ENCODE results near the gene CDCA8. TPM values are rescaled to one million over a fixed set of nuclear protein-coding genes. Genes with fewer than 3 reads are reported as not detected.

Gene CDCA8
- total and polyA plus RNA-seq, 2 donors (not counting 3 experiments of a cell fraction or from before 2014, with no cell fraction given), result 38.5 to 45.7 TPM

GRCh38 chr1:37663426-37664000 lies 28.8 kb upstream of the CDCA8 start:
- H2AFZ ChIP-seq (ENCODE audit: low read depth, low read length), result no peak overlapping the region
- no peaks in the 10 kb centered on the region for H3K79me2 ChIP-seq (ENCODE audit: control insufficient read depth, insufficient read depth, low read length)
- no peak overlapping the region for H3K4me2 ChIP-seq (ENCODE audit: insufficient read depth, low read length)
- ChIA-PET POLR2A (no interaction called here), CTCF (interaction anchor here (1.6 kb wide), 1 partner anchor 18 kb away, joined by 4 read pairs; no protein-coding TSS in a partner anchor)
- H3K4me3 ChIP-seq (replicated peaks in 1 of 3; ENCODE audit: insufficient read depth in 1 of 3, low read depth in 1 of 3, low read length in 3 of 3), result no peak overlapping the region
- H3K36me3 ChIP-seq (ENCODE audit: control insufficient read depth in 2 of 2, extremely low read depth in 1 of 2, insufficient read depth in 2 of 2, low read length in 2 of 2), result no peaks in the 10 kb centered on the region
- H3K9me3 ChIP-seq (replicated peaks; ENCODE audit: control insufficient read depth, insufficient read depth, low read length), result no peaks in the 10 kb centered on the region
- no peak overlapping the region for H3K27ac ChIP-seq (ENCODE audit: insufficient read depth, low read depth, low read length)
- no peak for DNase-seq (ENCODE audit: low read depth, low spot score)
- no peak for FAIRE-seq
- intact Hi-C loops (cut with micrococcal nuclease) (no loop called here), dilution Hi-C loops (cut with MboI; ENCODE audit: extremely low pct_ligation_motif_present, low sequenced_read_pairs) (no loop called here)
- H3K27me3 ChIP-seq (ENCODE audit: control insufficient read depth in 2 of 2, insufficient read depth in 2 of 2, low read length in 2 of 2), result peaks cover 0 to 6% of the 10 kb centered on the region in 2 experiments
- no peaks in the 10 kb centered on the region for H3K9me1 ChIP-seq (replicated peaks; ENCODE audit: control insufficient read depth, extremely low read depth, insufficient read depth, low read length)
- no peaks in the 10 kb centered on the region for H3K4me1 ChIP-seq (ENCODE audit: control insufficient read depth, extremely low read depth, insufficient read depth, low read length)
- no peaks in the 10 kb centered on the region for H4K20me1 ChIP-seq (replicated peaks; ENCODE audit: control insufficient read depth, extremely low read depth, insufficient read depth, low read length)
- TF ChIP-seq MYC (IDR thresholded peaks at IDR 0.05; ENCODE audit: low read depth, low read length) (no peak), FOS (IDR thresholded peaks at IDR 0.05; ENCODE audit: borderline replicate concordance, insufficient read depth, low read length) (no peak), POLR2A (IDR thresholded peaks at IDR 0.05; ENCODE audit: low read depth, low read length) (no peak), GATA2 (IDR thresholded peaks at IDR 0.05; ENCODE audit: insufficient read depth, insufficient read length, low read depth, low read length) (no peak)
- BruUV-seq (replicated peaks), result no TSS peak
- no peak overlapping the region for H3K9ac ChIP-seq (replicated peaks; ENCODE audit: extremely low read depth, insufficient read depth, low read length)

GRCh38 chr1:37666241-37666867 lies 26.0 kb upstream of the CDCA8 start:
- Histone ChIP-seq H3K4me1 (ENCODE audit: control insufficient read depth, extremely low read depth, insufficient read depth, low read length) (no peaks in the 10 kb centered on the region), H4K20me1 (replicated peaks; ENCODE audit: control insufficient read depth, extremely low read depth, insufficient read depth, low read length) (no peaks in the 10 kb centered on the region), H3K36me3 (ENCODE audit: control insufficient read depth in 2 of 2, extremely low read depth in 1 of 2, insufficient read depth in 2 of 2, low read length in 2 of 2) (no peaks in the 10 kb centered on the region), H3K9me1 (replicated peaks; ENCODE audit: control insufficient read depth, extremely low read depth, insufficient read depth, low read length) (no peaks in the 10 kb centered on the region), H3K27me3 (ENCODE audit: control insufficient read depth in 2 of 2, insufficient read depth in 2 of 2, low read length in 2 of 2) (peaks cover 0 to 2% of the 10 kb centered on the region in 2 experiments), H3K4me3 (replicated peaks in 1 of 3; ENCODE audit: insufficient read depth in 1 of 3, low read depth in 1 of 3, low read length in 3 of 3) (no peak overlapping the region), H3K9ac (replicated peaks; ENCODE audit: extremely low read depth, insufficient read depth, low read length) (no peak overlapping the region), H2AFZ (ENCODE audit: low read depth, low read length) (no peak overlapping the region), H3K27ac (ENCODE audit: insufficient read depth, low read depth, low read length) (no peak overlapping the region), H3K4me2 (ENCODE audit: insufficient read depth, low read length) (no peak overlapping the region), H3K79me2 (ENCODE audit: control insufficient read depth, insufficient read depth, low read length) (no peaks in the 10 kb centered on the region), H3K9me3 (replicated peaks; ENCODE audit: control insufficient read depth, insufficient read depth, low read length) (no peaks in the 10 kb centered on the region)
- no peak for DNase-seq (ENCODE audit: low read depth, low spot score)
- FAIRE-seq, result no peak
- no TSS peak for BruUV-seq (replicated peaks)
- TF ChIP-seq JUN (IDR thresholded peaks at IDR 0.05; ENCODE audit: borderline replicate concordance, insufficient read depth, insufficient read length, low read depth) (no peak), MAX (IDR thresholded peaks at IDR 0.05; ENCODE audit: insufficient read depth, insufficient read length) (no peak), POLR2A (IDR thresholded peaks at IDR 0.05; ENCODE audit: low read depth, low read length) (no peak), GATA2 (IDR thresholded peaks at IDR 0.05; ENCODE audit: insufficient read depth, insufficient read length, low read depth, low read length) (no peak), CTCF (IDR thresholded peaks at IDR 0.05; ENCODE audit: extremely low read depth in 1 of 2, insufficient read depth in 1 of 2, low read depth in 1 of 2, low read length in 2 of 2) (no peak), FOS (IDR thresholded peaks at IDR 0.05; ENCODE audit: borderline replicate concordance, insufficient read depth, low read length) (no peak), MYC (IDR thresholded peaks at IDR 0.05; ENCODE audit: low read depth, low read length) (no peak), POLR2AphosphoS5 (IDR thresholded peaks at IDR 0.05; ENCODE audit: insufficient read depth, low read depth, low read length) (no peak), EZH2 (IDR thresholded peaks at IDR 0.05; ENCODE audit: borderline replicate concordance, low read depth, low read length, severe bottlenecking) (no peak)
- dilution Hi-C loops (cut with MboI; ENCODE audit: extremely low pct_ligation_motif_present, low sequenced_read_pairs) (no loop called here), intact Hi-C loops (cut with micrococcal nuclease) (no loop called here)
- ChIA-PET CTCF (interaction anchor here (1.2 kb wide), 1 partner anchor 64 kb away, joined by 3 read pairs; no protein-coding TSS in a partner anchor), POLR2A (no interaction called here)

Data from endothelial cell of umbilical vein (primary cell).